Breast epithelium (tissue), 3 donors: ENCODE results near the gene FLOT1.

Source experiments
- CTCF ChIP-seq, 3 donors: fragments of 450-650 bp; IDR thresholded peaks; one replicate each; pipeline ENCODE4 v1.5.1; 2016 to 2017; ENCODE audit warnings: antibody characterized with exemption in 3 of 3, mild to moderate bottlenecking in 3 of 3, moderate library complexity in 3 of 3
- POLR2AphosphoS5 ChIP-seq, 3 donors: sonication (generic); formaldehyde crosslinking; IDR thresholded peaks; one replicate each; pipeline ENCODE4 v1.6.1; 2017; ENCODE audit warnings: antibody characterized with exemption in 3 of 3

- TF ChIP-seq POLR2AphosphoS5 (IDR thresholded peaks at IDR 0.05) = no peak
- no peak for TF ChIP-seq CTCF (IDR thresholded peaks at IDR 0.05)
These were observed 40.0 kb upstream of the FLOT1 start for GRCh38 chr6:30782425-30783014.
